Loucy (cell line): ENCODE measurements around the gene C6orf62.

ENCODE experiments used
- CTCF ChIP-seq: fragments of 200-600 bp; sonication (generic); conservative IDR thresholded peaks from 2 replicates; pipeline ENCODE4 v1.5.1; 2014; ENCODE audit warnings: mild to moderate bottlenecking, antibody characterized with exemption, low read length
- EZH2phosphoT487 ChIP-seq: fragments of 200-600 bp; IDR thresholded peaks from 2 replicates; pipeline ENCODE4 v1.6.1; 2018; ENCODE audit warnings: antibody characterized with exemption, mild to moderate bottlenecking, moderate library complexity, borderline replicate concordance

- TF ChIP-seq CTCF: peak; percentile 66
- TF ChIP-seq EZH2phosphoT487: no peak
These were observed 47.9 kb upstream of the C6orf62 start for GRCh38 chr6:24766680-24767462.
